Lung (tissue), 12 donors: Measurements from ENCODE around the gene CAMK4. TPM values are rescaled to one million over a fixed set of nuclear protein-coding genes. Genes with fewer than 3 reads are reported as not detected.

Source experiments
- ATAC-seq: fragments of 200-7000 bp; cut with Tn5 transposase; one replicate; pipeline ENCODE4 v1.9.1; 2020; ENCODE audit warnings: moderate number of reproducible peaks; ENCODE audit not compliant: insufficient read depth, low FRiP score
- DNase-seq, 3 donors: peaks; one replicate each; pipeline ENCODE4 v3.0.0-alpha.2; 2013 to 2017
- H3K27ac ChIP-seq, 2 donors: one replicate each; pipeline ENCODE4 v1.5.1; 2013; ENCODE audit warnings: mild to moderate bottlenecking in 2 of 2, moderate library complexity in 2 of 2, control low read depth in 1 of 2, inconsistent platforms in 1 of 2, low read depth in 1 of 2, low read length in 1 of 2
- H3K27me3 ChIP-seq, 3 donors: one replicate each; pipeline ENCODE4 v1.5.1; 2013; ENCODE audit warnings: low read length in 2 of 3; ENCODE audit not compliant: control insufficient read depth in 3 of 3, insufficient read depth in 3 of 3
- H3K36me3 ChIP-seq, 4 donors: one replicate each; pipeline ENCODE4 v1.5.1; 2013; ENCODE audit warnings: low read length in 4 of 4, mild to moderate bottlenecking in 1 of 4, moderate library complexity in 1 of 4; ENCODE audit not compliant: control insufficient read depth in 4 of 4, insufficient read depth in 4 of 4
- H3K4me1 ChIP-seq, 5 donors: one replicate each; pipeline ENCODE4 v1.5.1; 2013; ENCODE audit warnings: low read length in 5 of 5, mild to moderate bottlenecking in 2 of 5, moderate library complexity in 1 of 5; ENCODE audit not compliant: control insufficient read depth in 5 of 5, insufficient read depth in 5 of 5
- H3K4me3 ChIP-seq: one replicate; pipeline ENCODE4 v1.5.1; 2013; ENCODE audit warnings: mild to moderate bottlenecking, control low read depth, moderate library complexity
- H3K9ac ChIP-seq, 2 donors: one replicate each; pipeline ENCODE4 v1.5.1; 2013; ENCODE audit warnings: low read length in 2 of 2, control low read depth in 1 of 2; ENCODE audit not compliant: insufficient read depth in 1 of 2
- H3K9me3 ChIP-seq, 4 donors: one replicate each; pipeline ENCODE4 v1.5.1; 2013; ENCODE audit warnings: low read length in 3 of 4, mild to moderate bottlenecking in 1 of 4, moderate library complexity in 1 of 4; ENCODE audit not compliant: control insufficient read depth in 4 of 4, insufficient read depth in 3 of 4
- CTCF ChIP-seq: IDR thresholded peaks from 2 replicates; pipeline ENCODE4 v1.5.1; 2012; ENCODE audit warnings: mild to moderate bottlenecking; ENCODE audit errors: control extremely low read depth, extremely low read depth
- WGBS, 2 donors: extraction: QIAGEN DNeasy Blood & Tissue Kit; methylation state at CpG; one replicate each; pipeline ENCODE4 v1.1.7; 2013; 5-methylcytosine and 5-hydroxymethylcytosine counted together
- polyA plus RNA-seq, 2 donors: library from polyadenylated mRNA; stranded (reverse); fragments of 200-250 nt; gene quantifications; one replicate each; pipeline ENCODE4 v1.2.1, GENCODE V29; 2013
- total RNA-seq, 2 donors: library from RNA; depleted of rRNA in 1 of 2; stranded (reverse); fragments of >200 nt in 1 of 2; gene quantifications; one replicate each; pipeline ENCODE4 v1.2.1, GENCODE V29; 2014 to 2021
- donor health status: control.
- donor health status: control.
- donor health status: Bipolar disorder and iron deficiency.
- donor health status: healthy.
- donor health status: DM: yes; HTN: yes; CAD: no.

CAMK4 gene
- total and polyA plus RNA-seq, 4 donors: 0.18 to 27.7 (median 0.73) TPM

GRCh38 chr5:111278858-111279504 is 54.8 kb downstream of the CAMK4 start:
- ATAC-seq: no peak
- peaks cover 0 to 10% (median 0%) of the 10 kb centered on the region in 5 donors for H3K4me1 ChIP-seq

GRCh38 chr5:111280282-111280951 is 56.2 kb downstream of the CAMK4 start:
- no peak for ATAC-seq
- DNase-seq: peak in 2 of 3 donors; percentile 56 to 59
- WGBS, 2 donors: 74 to 80% methylated on average over 6 of the region's 6 CpGs

More at GRCh38 chr5:111278858-111279504, 54.8 kb downstream of the CAMK4 start:
- Histone ChIP-seq H3K9me3 (no peaks in the 10 kb centered on the region), H3K36me3 (no peaks in the 10 kb centered on the region), H3K9ac (no peak overlapping the region), H3K27ac (no peak overlapping the region), H3K4me3 (no peak overlapping the region), H3K27me3 (no peaks in the 10 kb centered on the region)
- peak; percentile 22 to 38 (median 31) for DNase-seq
- 41 to 42% methylated on average over 12 of the region's 12 CpGs for WGBS, 2 donors
- peak; percentile 34 for TF ChIP-seq CTCF

DNA sequence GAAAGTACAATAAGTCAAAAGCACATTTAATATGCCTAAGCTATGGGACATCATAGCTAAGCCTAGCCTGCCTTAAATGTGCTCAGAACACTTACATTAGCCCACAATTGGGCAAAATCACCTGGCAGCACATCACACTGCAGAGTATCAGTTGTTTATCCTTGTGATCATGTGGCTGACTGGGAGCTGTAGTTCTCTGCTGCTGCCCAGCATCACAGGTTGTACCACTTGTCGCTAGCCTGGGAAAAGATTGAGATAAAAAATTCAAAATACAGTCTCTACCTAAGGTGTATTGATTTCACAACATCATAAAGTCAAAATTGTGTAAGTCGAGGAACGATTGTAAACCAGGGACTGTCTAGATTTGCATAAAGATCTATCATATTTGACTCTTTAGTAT is 58.6 kb downstream of the CAMK4 start:
- H3K4me3 ChIP-seq: no peak overlapping the region
- DNase-seq (no peak), ATAC-seq (no peak)
- H3K27ac ChIP-seq: no peak overlapping the region
- H3K9ac ChIP-seq: no peak overlapping the region
- TF ChIP-seq CTCF: no peak
- no peaks in the 10 kb centered on the region for H3K9me3 ChIP-seq
- H3K36me3 ChIP-seq: no peaks in the 10 kb centered on the region
- no peaks in the 10 kb centered on the region for H3K27me3 ChIP-seq
- H3K4me1 ChIP-seq: peaks cover 0 to 10% (median 0%) of the 10 kb centered on the region in 5 donors
- WGBS, 2 donors: 95 to 97% methylated on average over 3 of the region's 3 CpGs

More at GRCh38 chr5:111280282-111280951, 56.2 kb downstream of the CAMK4 start:
- no peaks in the 10 kb centered on the region for H3K36me3 ChIP-seq
- no peaks in the 10 kb centered on the region for H3K27me3 ChIP-seq
- H3K9me3 ChIP-seq: no peaks in the 10 kb centered on the region
- peaks cover 0 to 10% (median 0%) of the 10 kb centered on the region in 5 donors for H3K4me1 ChIP-seq
- no peak overlapping the region for H3K27ac ChIP-seq
- TF ChIP-seq CTCF: no peak
- H3K9ac ChIP-seq: no peak overlapping the region
- no peak overlapping the region for H3K4me3 ChIP-seq
